Head of caudate nucleus (tissue), 42 donors: Measurements from ENCODE around the gene REM1.
"Not testable (repeated sequence)": the region's sequence is repeated elsewhere in the genome, so short reads cannot be mapped to it uniquely, and the experiment has no call there.

Experiments used
- DNase-seq, 42 donors: peaks; one replicate each; pipeline versions ENCODE4 v3.0.0 to v3.0.0-alpha.2; 2020 to 2021; ENCODE audit warnings: mixed read lengths in 7 of 42
- intact Hi-C: fragments of 100-400 bp; cut with DNase I; formaldehyde crosslinking; loops from one replicate; pipeline ENCODE4 v1.15.0; 2022

Gene REM1

GRCh38 chr20:31516651-31517050 lies 41.6 kb downstream of the REM1 start:
- intact Hi-C loops: no loop called here

GRCh38 chr20:31517373-31517772 lies 42.3 kb downstream of the REM1 start:
- DNase-seq: peak in 7 of 42 donors; percentile 7 to 30 (median 14)
- intact Hi-C loops: no loop called here

More at GRCh38 chr20:31516651-31517050, 41.6 kb downstream of the REM1 start:
- no peak for DNase-seq

- DNase-seq, intact Hi-C loops: not testable (repeated sequence)
Observed at GRCh38 chr20:31521267-31521666, 46.2 kb downstream of the REM1 start.

- no peak for DNase-seq
- intact Hi-C loops: no loop called here
Observed at GRCh38 chr20:31522731-31523130, 47.6 kb downstream of the REM1 start.

- peak in 13 of 42 donors; percentile 10 to 58 (median 27) for DNase-seq
- intact Hi-C loops: no loop called here
Observed at GRCh38 chr20:31523361-31524283, 48.5 kb downstream of the REM1 start.

- intact Hi-C loops: no loop called here
- peak in 1 of 42 donors; percentile 10 for DNase-seq
Observed at GRCh38 chr20:31527266-31527665, 52.2 kb downstream of the REM1 start.
